Activated T-helper 17 cell treated with anti-CD3 and anti-CD28 coated beads, Interleukin-2, amount 50 U/mL, for 72 hours (primary cell): ENCODE results near the gene JAK1. TPM values are rescaled to one million over a fixed set of nuclear protein-coding genes. Genes with fewer than 3 reads are reported as not detected.
A peak's percentile ranks its signal among the peaks of the same experiment; 100 is the strongest.

Source experiments
- ATAC-seq: fragments of 150-1000 bp; cut with Tn5 transposase; replicated peaks from 2 replicates; pipeline ENCODE4 v1.10.0; 2021; ENCODE audit warnings: mild to moderate bottlenecking, moderate library complexity
- H3K27ac Mint-ChIP-seq: one replicate; pipeline ENCODE4 v1.8.0; 2022; ENCODE audit warnings: mixed read lengths
- H3K27me3 Mint-ChIP-seq: one replicate; pipeline ENCODE4 v1.8.0; 2022; ENCODE audit warnings: mixed read lengths
- H3K36me3 Mint-ChIP-seq: one replicate; pipeline ENCODE4 v1.8.0; 2022; ENCODE audit warnings: low read depth, mild to moderate bottlenecking, mixed read lengths
- H3K4me1 Mint-ChIP-seq: one replicate; pipeline ENCODE4 v1.8.0; 2022; ENCODE audit warnings: mixed read lengths
- H3K4me3 Mint-ChIP-seq: one replicate; pipeline ENCODE4 v1.8.0; 2022; ENCODE audit warnings: mild to moderate bottlenecking, mixed read lengths
- H3K9me3 Mint-ChIP-seq: one replicate; pipeline ENCODE4 v1.8.0; 2022; ENCODE audit warnings: mixed read lengths
- total RNA-seq, 2 donors: library from RNA; stranded (reverse); gene quantifications; one replicate each; pipeline ENCODE4 v1.2.3, GENCODE V29; 2022

Gene JAK1
- total RNA-seq, 2 donors from 2014 or later = 123 to 142 TPM

- Mint-ChIP-seq H3K4me1 (peaks cover 3% of the 10 kb centered on the region), H3K9me3 (no peaks in the 10 kb centered on the region), H3K36me3 (peaks cover 100% of the 10 kb centered on the region), H3K27ac (peak overlapping the region; percentile 81), H3K27me3 (no peaks in the 10 kb centered on the region), H3K4me3 (no peak overlapping the region)
- no peak for ATAC-seq
Observed at GRCh38 chr1:64849942-64850341, 116.4 kb downstream of the JAK1 start.

GRCh38 chr1:64848803-64849202, 117.5 kb downstream of the JAK1 start:
- Mint-ChIP-seq H3K4me3 (no peak overlapping the region), H3K36me3 (peaks cover 100% of the 10 kb centered on the region), H3K4me1 (peaks cover 3% of the 10 kb centered on the region), H3K27me3 (no peaks in the 10 kb centered on the region), H3K27ac (no peak overlapping the region), H3K9me3 (no peaks in the 10 kb centered on the region)
- no peak for ATAC-seq

GRCh38 chr1:64848136-64848535, 118.2 kb downstream of the JAK1 start:
- Mint-ChIP-seq H3K27me3 (no peaks in the 10 kb centered on the region), H3K36me3 (peaks cover 100% of the 10 kb centered on the region), H3K4me1 (peaks cover 3% of the 10 kb centered on the region), H3K9me3 (no peaks in the 10 kb centered on the region), H3K4me3 (no peak overlapping the region), H3K27ac (no peak overlapping the region)
- no peak for ATAC-seq

- Mint-ChIP-seq H3K27me3 (no peaks in the 10 kb centered on the region), H3K36me3 (peaks cover 100% of the 10 kb centered on the region), H3K4me1 (peaks cover 3% of the 10 kb centered on the region), H3K4me3 (no peak overlapping the region), H3K27ac (no peak overlapping the region), H3K9me3 (no peaks in the 10 kb centered on the region)
- no peak for ATAC-seq
Observed at GRCh38 chr1:64847666-64848065, 118.7 kb downstream of the JAK1 start.

GRCh38 chr1:64846573-64847430, 119.5 kb downstream of the JAK1 start:
- no peak for ATAC-seq
- Mint-ChIP-seq H3K27ac (peak overlapping the region; percentile 81), H3K4me1 (peaks cover 3% of the 10 kb centered on the region), H3K9me3 (no peaks in the 10 kb centered on the region), H3K27me3 (no peaks in the 10 kb centered on the region), H3K4me3 (no peak overlapping the region), H3K36me3 (peaks cover 98% of the 10 kb centered on the region)

GRCh38 chr1:64845831-64846425, 120.4 kb downstream of the JAK1 start:
- H3K36me3 Mint-ChIP-seq = peaks cover 98% of the 10 kb centered on the region
- no peaks in the 10 kb centered on the region for H3K27me3 Mint-ChIP-seq
- no peak overlapping the region for H3K4me3 Mint-ChIP-seq
- no peak for ATAC-seq
- no peaks in the 10 kb centered on the region for H3K9me3 Mint-ChIP-seq
- peak overlapping the region; percentile 81 for H3K27ac Mint-ChIP-seq
- peaks cover 3% of the 10 kb centered on the region for H3K4me1 Mint-ChIP-seq

- peaks cover 3% of the 10 kb centered on the region for H3K4me1 Mint-ChIP-seq
- H3K27ac Mint-ChIP-seq = peak overlapping the region; percentile 37
- H3K4me3 Mint-ChIP-seq = no peak overlapping the region
- no peaks in the 10 kb centered on the region for H3K27me3 Mint-ChIP-seq
- ATAC-seq = no peak
- H3K9me3 Mint-ChIP-seq = no peaks in the 10 kb centered on the region
- H3K36me3 Mint-ChIP-seq = peaks cover 98% of the 10 kb centered on the region
Observed at GRCh38 chr1:64844609-64845008, 121.7 kb downstream of the JAK1 start.

- Mint-ChIP-seq H3K36me3 (peaks cover 98% of the 10 kb centered on the region), H3K4me3 (no peak overlapping the region)
Observed at GRCh38 chr1:64844175-64844574, 122.2 kb downstream of the JAK1 start.

GRCh38 chr1:64843675-64844074, 122.7 kb downstream of the JAK1 start:
- ATAC-seq = no peak
- H3K9me3 Mint-ChIP-seq = no peaks in the 10 kb centered on the region
- H3K4me3 Mint-ChIP-seq = no peak overlapping the region
- no peaks in the 10 kb centered on the region for H3K27me3 Mint-ChIP-seq
- peaks cover 3% of the 10 kb centered on the region for H3K4me1 Mint-ChIP-seq
- H3K27ac Mint-ChIP-seq = no peak overlapping the region
- H3K36me3 Mint-ChIP-seq = peaks cover 98% of the 10 kb centered on the region

More at GRCh38 chr1:64844175-64844574, 122.2 kb downstream of the JAK1 start:
- Mint-ChIP-seq H3K4me1 (peaks cover 3% of the 10 kb centered on the region), H3K27ac (no peak overlapping the region), H3K27me3 (no peaks in the 10 kb centered on the region), H3K9me3 (no peaks in the 10 kb centered on the region)
- no peak for ATAC-seq

- H3K4me1 Mint-ChIP-seq = peaks cover 3% of the 10 kb centered on the region
- H3K27me3 Mint-ChIP-seq = no peaks in the 10 kb centered on the region
- no peaks in the 10 kb centered on the region for H3K9me3 Mint-ChIP-seq
- no peak overlapping the region for H3K27ac Mint-ChIP-seq
- no peak overlapping the region for H3K4me3 Mint-ChIP-seq
- ATAC-seq = no peak
- H3K36me3 Mint-ChIP-seq = peaks cover 98% of the 10 kb centered on the region
Observed at GRCh38 chr1:64842224-64842623, 124.1 kb downstream of the JAK1 start.

GRCh38 chr1:64841330-64842065, 124.9 kb downstream of the JAK1 start:
- H3K4me1 Mint-ChIP-seq = peaks cover 3% of the 10 kb centered on the region
- H3K9me3 Mint-ChIP-seq = no peaks in the 10 kb centered on the region
- peaks cover 98% of the 10 kb centered on the region for H3K36me3 Mint-ChIP-seq
- no peak overlapping the region for H3K4me3 Mint-ChIP-seq
- H3K27me3 Mint-ChIP-seq = no peaks in the 10 kb centered on the region
- no peak for ATAC-seq
- no peak overlapping the region for H3K27ac Mint-ChIP-seq

- Mint-ChIP-seq H3K4me3 (no peak overlapping the region), H3K36me3 (peaks cover 98% of the 10 kb centered on the region), H3K9me3 (no peaks in the 10 kb centered on the region), H3K4me1 (no peaks in the 10 kb centered on the region), H3K27me3 (no peaks in the 10 kb centered on the region), H3K27ac (no peak overlapping the region)
- no peak for ATAC-seq
Observed at GRCh38 chr1:64839732-64840405, 126.5 kb downstream of the JAK1 start.

- peaks cover 98% of the 10 kb centered on the region for H3K36me3 Mint-ChIP-seq
- no peaks in the 10 kb centered on the region for H3K4me1 Mint-ChIP-seq
- no peak overlapping the region for H3K27ac Mint-ChIP-seq
- no peaks in the 10 kb centered on the region for H3K9me3 Mint-ChIP-seq
- ATAC-seq = no peak
- H3K4me3 Mint-ChIP-seq = no peak overlapping the region
- no peaks in the 10 kb centered on the region for H3K27me3 Mint-ChIP-seq
Observed at GRCh38 chr1:64839261-64839660, 127.1 kb downstream of the JAK1 start.

- ATAC-seq = no peak
- no peaks in the 10 kb centered on the region for H3K27me3 Mint-ChIP-seq
- H3K36me3 Mint-ChIP-seq = peaks cover 98% of the 10 kb centered on the region
- H3K27ac Mint-ChIP-seq = no peak overlapping the region
- H3K4me3 Mint-ChIP-seq = no peak overlapping the region
- H3K4me1 Mint-ChIP-seq = no peaks in the 10 kb centered on the region
- no peaks in the 10 kb centered on the region for H3K9me3 Mint-ChIP-seq
Observed at GRCh38 chr1:64838486-64838885, 127.9 kb downstream of the JAK1 start.
